Embryonic facial prominence (tissue), 1 donor: ENCODE measurements around the gene MAN2B1.
A peak's percentile ranks its signal among the peaks of the same experiment; 100 is the strongest.

ENCODE experiments used
- DNase-seq: peaks from one replicate; pipeline ENCODE4 v3.0.0-alpha.2; 2016; ENCODE audit errors: extremely low spot score

MAN2B1 gene

DNA sequence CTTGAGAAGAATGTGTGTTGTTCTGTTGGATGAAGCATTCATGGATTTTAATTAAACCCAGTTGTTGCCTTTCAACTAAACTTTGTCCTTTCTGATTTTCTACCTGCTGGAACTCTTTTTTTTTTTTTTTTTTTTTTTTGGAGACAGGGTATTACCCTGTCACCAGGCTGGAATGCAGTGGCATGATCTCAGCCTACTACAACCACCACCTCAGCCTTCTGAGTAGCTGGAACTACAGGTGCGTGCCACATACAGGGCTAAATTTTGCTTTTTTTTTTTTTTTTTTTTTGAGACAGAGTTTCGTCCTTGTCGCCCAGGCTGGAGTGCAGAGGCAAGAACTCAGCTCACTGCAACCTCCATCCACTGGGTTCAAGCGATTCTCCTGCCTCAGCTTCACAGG is 48.9 kb downstream of the MAN2B1 start:
- DNase-seq = no peak

DNA sequence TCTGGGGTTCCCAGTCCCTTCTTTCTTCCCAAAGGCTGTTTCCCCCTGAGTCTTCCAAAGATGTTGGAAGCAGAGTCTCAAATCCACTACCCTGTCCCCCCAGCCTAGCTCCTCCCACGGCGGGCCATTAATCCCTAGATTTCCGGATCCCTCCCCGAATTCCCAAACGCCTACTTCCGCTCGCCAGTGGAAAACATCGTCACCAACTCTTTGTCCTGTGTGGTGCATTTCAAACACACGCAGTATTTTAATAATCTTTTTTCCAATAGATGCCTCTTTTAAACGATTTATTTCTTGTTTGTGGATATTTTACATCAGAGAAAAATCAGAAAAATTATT is 55.2 kb downstream of the MAN2B1 start:
- peak; percentile 82 for DNase-seq

DNA sequence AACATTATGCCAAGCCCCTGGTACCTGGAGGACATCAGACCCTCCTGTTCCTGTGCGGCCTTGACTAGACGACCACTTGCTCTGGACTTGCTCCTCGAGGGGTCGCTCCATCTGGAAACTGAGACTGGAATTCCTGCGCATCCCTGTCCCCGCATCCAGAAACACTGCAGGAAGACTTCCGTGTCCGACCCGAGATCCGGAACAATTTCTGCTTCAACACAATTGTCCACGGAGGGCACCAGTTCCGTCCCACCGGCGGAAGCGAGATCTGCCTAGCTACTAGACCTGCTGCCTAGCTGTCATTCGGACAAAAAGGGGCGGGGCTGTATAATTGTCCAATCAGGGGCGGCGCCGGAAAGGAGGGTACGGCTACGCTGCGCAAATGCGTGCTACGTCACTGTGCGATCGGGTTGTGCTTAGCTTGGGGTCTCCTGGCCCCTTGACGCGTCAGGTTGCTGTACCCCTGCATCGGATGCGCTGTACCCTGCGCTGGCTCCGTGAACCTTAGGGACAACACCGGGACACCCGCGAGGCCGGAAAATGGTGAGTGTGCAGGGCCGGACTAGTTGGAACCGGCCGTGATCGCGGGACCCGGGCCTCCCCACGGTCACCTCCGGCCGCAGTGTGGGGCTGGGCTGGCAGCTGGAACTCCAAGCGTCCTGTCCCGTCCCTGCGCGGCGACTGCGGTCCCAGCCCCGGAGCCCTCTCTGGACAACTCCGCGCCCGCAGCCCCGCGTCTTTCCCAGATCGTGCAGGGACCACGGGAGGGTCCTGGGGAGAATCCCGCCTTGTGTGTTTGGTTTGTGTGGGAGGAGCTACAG is 55.8 kb downstream of the MAN2B1 start, which contains the start of the genes ZNF490 and ZNF791:
Gene ZNF490 (minus strand): TSS at position 274 of the 821 bp plus-strand sequence. CDS start 133 bp downstream, at position 141.
Gene ZNF791 (plus strand): TSS at position 381 of the 821 bp plus-strand sequence. CDS start 160 bp downstream, at position 541.
- DNase-seq = peak; percentile 98

DNA sequence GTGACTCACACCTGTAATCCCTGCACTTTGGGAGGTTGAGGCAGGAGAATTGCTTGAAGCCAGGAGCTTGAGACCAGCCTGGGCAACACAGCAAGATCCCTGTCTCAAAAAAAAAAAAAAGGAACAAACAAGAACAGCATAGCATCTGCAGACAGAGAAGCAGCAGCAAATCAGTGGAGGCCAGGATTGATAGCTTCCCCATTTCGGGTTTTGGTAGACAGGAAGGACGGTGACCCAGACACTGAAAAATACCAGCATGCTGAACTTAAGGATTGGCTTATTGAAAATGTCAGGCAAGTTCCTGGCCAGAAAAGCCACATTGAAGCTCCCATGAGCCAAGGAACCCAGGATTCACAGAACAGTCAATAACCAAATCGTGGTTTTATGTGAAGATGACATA is 58.9 kb downstream of the MAN2B1 start:
- no peak for DNase-seq

DNA sequence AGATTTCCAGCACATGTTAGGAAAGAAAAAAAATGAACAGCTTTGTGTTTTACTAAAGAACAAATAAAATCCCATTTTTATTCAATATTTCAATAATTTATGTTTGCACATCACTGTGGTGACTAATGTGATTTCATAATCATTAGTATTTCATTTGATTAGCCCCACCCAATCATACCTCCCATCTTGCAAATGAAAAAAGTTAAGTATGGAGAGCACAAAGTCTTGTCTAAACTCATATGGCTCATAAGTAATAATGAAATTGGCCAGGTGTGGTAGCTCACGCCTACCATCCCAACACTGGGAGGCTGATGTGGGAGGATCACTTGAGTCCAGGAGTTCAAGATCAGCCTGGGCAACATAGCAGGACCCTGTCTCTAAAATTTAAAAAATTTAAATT is 59.7 kb downstream of the MAN2B1 start:
- DNase-seq = no peak

DNA sequence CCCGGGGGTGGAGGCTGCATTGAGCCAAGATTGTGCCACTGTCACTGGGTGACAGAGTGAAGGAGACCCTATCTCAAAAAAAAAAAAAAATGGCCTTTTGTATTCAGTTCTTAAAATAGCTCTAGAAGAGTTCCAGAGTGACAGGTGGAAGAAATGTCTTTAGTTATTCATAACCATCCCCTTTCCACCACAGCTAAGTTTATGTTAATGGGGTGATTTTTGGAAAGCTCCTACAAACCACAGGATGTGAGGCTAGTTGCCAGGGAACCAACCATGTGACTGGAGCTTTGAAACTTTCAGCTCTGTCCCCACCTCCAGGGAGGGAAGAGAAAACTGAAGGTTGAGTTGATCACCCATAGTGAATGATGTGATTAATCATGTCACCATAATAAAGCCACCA is 62.8 kb downstream of the MAN2B1 start:
- no peak for DNase-seq

DNA sequence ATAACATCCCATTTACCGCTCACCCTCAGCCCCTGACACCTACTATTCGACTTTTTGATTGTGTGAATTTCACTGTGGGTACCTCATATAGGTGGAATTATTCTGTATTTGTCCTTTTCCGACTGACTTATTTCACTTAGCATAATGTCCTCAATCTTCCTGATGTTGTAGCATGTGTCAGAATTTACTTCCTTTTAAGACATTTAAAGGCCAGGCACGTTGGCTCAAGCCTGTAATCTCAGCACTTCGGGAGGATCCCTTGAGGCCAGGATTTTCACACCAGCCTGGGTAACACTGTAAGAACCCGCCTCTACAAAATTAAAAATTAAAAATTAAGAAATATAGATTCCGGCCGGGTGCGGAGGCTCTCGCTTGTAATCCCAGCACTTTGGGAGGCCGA is 68.9 kb downstream of the MAN2B1 start:
- DNase-seq = no peak

DNA sequence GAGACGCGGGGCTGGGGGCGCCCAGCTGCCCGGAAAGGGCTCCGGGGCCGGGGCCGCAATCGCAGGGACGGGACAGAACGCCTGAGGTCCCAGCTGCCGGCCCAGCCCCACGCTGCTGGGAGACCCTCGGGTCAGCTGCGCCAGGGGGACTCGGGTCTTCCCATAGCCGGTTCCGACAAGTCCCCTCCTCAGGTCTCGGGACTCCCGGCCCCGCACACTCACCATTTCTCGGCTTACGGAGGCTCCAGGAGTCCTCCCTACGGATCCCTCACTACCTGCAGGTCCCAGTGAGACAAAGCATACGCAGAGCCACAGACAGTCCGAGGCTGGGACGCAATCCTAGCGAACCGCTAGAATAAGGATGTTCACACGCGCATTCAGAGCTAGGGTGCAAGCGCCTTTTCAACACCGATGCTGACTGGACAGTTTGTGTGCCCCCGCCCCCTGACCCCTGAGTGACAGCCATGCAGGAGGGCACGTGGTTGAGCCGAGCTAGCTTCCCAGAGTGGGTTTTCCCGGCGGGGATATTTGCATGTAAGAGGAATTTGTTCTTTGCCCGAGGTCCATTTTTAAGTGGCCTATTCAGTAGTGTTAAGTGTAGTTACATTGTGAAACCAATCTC is 69.5 kb downstream of the MAN2B1 start:
- no peak for DNase-seq
